DOHH2 (cell line): ENCODE measurements around the gene KLHL36.

Source experiments
- H3F3A ChIP-seq: fragments of 200-600 bp; sonication (generic), shearing (Covaris generic); 2 replicates; pipeline ENCODE4 v1.6.0; 2016; ENCODE audit warnings: antibody characterized with exemption, mild to moderate bottlenecking; ENCODE audit not compliant: control insufficient read depth, insufficient read depth
- H3K27ac ChIP-seq: fragments of 200-600 bp; sonication (generic); 2 replicates; pipeline ENCODE4 v1.5.1; 2014; ENCODE audit warnings: low read depth, mild to moderate bottlenecking, low read length, moderate library complexity
- H3K27me3 ChIP-seq: fragments of 200-600 bp; sonication (generic); 2 replicates; pipeline ENCODE4 v1.6.1; 2014; ENCODE audit warnings: mild to moderate bottlenecking, low read length, mixed read lengths; ENCODE audit not compliant: control insufficient read depth
- H3K36me3 ChIP-seq: fragments of 200-600 bp; sonication (generic); 2 replicates; pipeline ENCODE4 v1.6.1; 2014; ENCODE audit warnings: mild to moderate bottlenecking, low read length, moderate library complexity, mixed read lengths; ENCODE audit not compliant: control insufficient read depth
- H3K4me1 ChIP-seq: fragments of 200-600 bp; sonication (generic); 2 replicates; pipeline ENCODE4 v1.6.1; 2014; ENCODE audit warnings: mild to moderate bottlenecking, low read length, mixed read lengths; ENCODE audit not compliant: control insufficient read depth
- H3K4me2 ChIP-seq: fragments of 200-600 bp; sonication (generic); 2 replicates; pipeline ENCODE4 v1.6.0; 2014; ENCODE audit warnings: mild to moderate bottlenecking, low read length, moderate library complexity
- H3K4me3 ChIP-seq: fragments of 200-600 bp; sonication (generic); 2 replicates; pipeline ENCODE4 v1.5.1; 2014; ENCODE audit warnings: mild to moderate bottlenecking, low read length, mixed read lengths
- H3K79me2 ChIP-seq: fragments of 200-600 bp; sonication (generic); 2 replicates; pipeline ENCODE4 v1.6.1; 2014; ENCODE audit warnings: mild to moderate bottlenecking, low read length, mixed read lengths; ENCODE audit not compliant: control insufficient read depth
- H3K9me2 ChIP-seq: fragments of 200-600 bp; sonication (generic); replicated peaks from 2 replicates; pipeline ENCODE4 v1.6.1; 2014; ENCODE audit warnings: mild to moderate bottlenecking, low read length, mixed read lengths; ENCODE audit not compliant: control insufficient read depth
- H3K9me3 ChIP-seq: fragments of 200-600 bp; sonication (generic); 2 replicates; pipeline ENCODE4 v1.6.1; 2014; ENCODE audit warnings: antibody characterized with exemption, low read length, mixed read lengths; ENCODE audit not compliant: control insufficient read depth, insufficient read depth
- H4K20me1 ChIP-seq: fragments of 200-600 bp; sonication (generic); 2 replicates; pipeline ENCODE4 v1.6.0; 2014; ENCODE audit warnings: low read depth, mild to moderate bottlenecking, antibody characterized with exemption, low read length, moderate library complexity; ENCODE audit not compliant: control insufficient read depth, insufficient read depth
- CTCF ChIP-seq: fragments of 200-600 bp; sonication (generic); IDR thresholded peaks from one replicate; pipeline ENCODE4 v1.5.1; 2014; ENCODE audit warnings: antibody characterized with exemption, mild to moderate bottlenecking, low read depth, low read length; ENCODE audit not compliant: poor library complexity, severe bottlenecking
- EZH2phosphoT487 ChIP-seq: fragments of 200-600 bp; sonication (generic); IDR thresholded peaks from 2 replicates; pipeline ENCODE4 v1.6.1; 2017; ENCODE audit warnings: borderline replicate concordance, mild to moderate bottlenecking, antibody characterized with exemption, low read length, moderate library complexity, mixed read lengths

KLHL36 gene

GRCh38 chr16:84654238-84654637 is 5.9 kb downstream of the KLHL36 start:
- Histone ChIP-seq H3K4me1 (peaks cover 28% of the 10 kb centered on the region), H3K27me3 (no peaks in the 10 kb centered on the region), H3K27ac (no peak overlapping the region), H4K20me1 (peaks cover 5% of the 10 kb centered on the region), H3K9me2 (no peaks in the 10 kb centered on the region), H3F3A (peaks cover 3% of the 10 kb centered on the region), H3K9me3 (no peaks in the 10 kb centered on the region), H3K79me2 (peaks cover 11% of the 10 kb centered on the region), H3K4me3 (no peak overlapping the region), H3K4me2 (no peak overlapping the region), H3K36me3 (peaks cover 49% of the 10 kb centered on the region)
- TF ChIP-seq EZH2phosphoT487 (no peak), CTCF (no peak)

GRCh38 chr16:84654998-84655397 is 6.7 kb downstream of the KLHL36 start:
- Histone ChIP-seq H3K36me3 (peaks cover 56% of the 10 kb centered on the region), H3K27ac (no peak overlapping the region), H3K9me2 (no peaks in the 10 kb centered on the region), H3F3A (peaks cover 3% of the 10 kb centered on the region), H3K9me3 (no peaks in the 10 kb centered on the region), H3K4me2 (no peak overlapping the region), H3K4me1 (peaks cover 23% of the 10 kb centered on the region), H4K20me1 (peaks cover 5% of the 10 kb centered on the region), H3K4me3 (no peak overlapping the region), H3K27me3 (no peaks in the 10 kb centered on the region), H3K79me2 (peaks cover 8% of the 10 kb centered on the region)
- TF ChIP-seq EZH2phosphoT487 (no peak), CTCF (no peak)

DNA sequence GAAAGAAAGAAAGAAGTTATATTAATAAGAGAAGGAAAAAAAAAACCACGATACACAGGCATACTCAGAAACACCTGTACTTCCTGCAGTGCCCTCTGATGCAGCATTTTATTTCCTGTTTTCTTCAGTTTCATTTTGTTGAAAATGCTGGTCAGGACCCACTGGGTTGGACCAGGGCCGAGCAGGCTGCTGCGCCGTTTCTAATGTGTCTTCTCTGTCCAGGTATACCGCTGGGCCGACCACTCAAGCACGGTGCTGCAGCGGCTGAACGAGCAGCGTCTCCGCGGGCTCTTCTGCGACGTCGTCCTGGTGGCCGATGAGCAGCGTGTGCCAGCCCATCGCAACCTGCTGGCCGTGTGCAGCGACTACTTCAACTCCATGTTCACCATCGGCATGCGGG is 8.3 kb downstream of the KLHL36 start:
- peak overlapping the region; percentile 74 for H3K4me2 ChIP-seq

More for the DNA sequence above, 8.3 kb downstream of the KLHL36 start:
- no peaks in the 10 kb centered on the region; the same call in 1 of the 2 replicates for H3F3A ChIP-seq
- peaks cover 23% of the 10 kb centered on the region for H3K4me1 ChIP-seq
- no peaks in the 10 kb centered on the region; the same call in 1 of the 2 replicates for H4K20me1 ChIP-seq
- H3K79me2 ChIP-seq, result peaks cover 6% of the 10 kb centered on the region
- TF ChIP-seq EZH2phosphoT487 (no peak), CTCF (no peak)
- peak overlapping the region; percentile 59 for H3K4me3 ChIP-seq
- no peaks in the 10 kb centered on the region for H3K27me3 ChIP-seq
- H3K9me2 ChIP-seq, result no peaks in the 10 kb centered on the region
- H3K36me3 ChIP-seq, result peaks cover 49% of the 10 kb centered on the region
- H3K9me3 ChIP-seq, result no peaks in the 10 kb centered on the region
- peak overlapping the region; percentile 47 for H3K27ac ChIP-seq
